ENCODE results near the gene HRH3. TPM values are rescaled to one million over a fixed set of nuclear protein-coding genes. Genes with fewer than 3 reads are reported as not detected.

Gene HRH3
- total RNA-seq, 1 donor = not detected

- DNase-seq (ENCODE audit: low read depth) = no peak
- no peak overlapping the region for H3K4me3 ChIP-seq (ENCODE audit: low read depth, low read length)
- no peak for TF ChIP-seq CTCF (IDR thresholded peaks at IDR 0.05; ENCODE audit: insufficient read depth, low read depth, low read length)
Observed at GRCh38 chr20:62240020-62240685, 20.1 kb upstream of the HRH3 start.

DNA sequence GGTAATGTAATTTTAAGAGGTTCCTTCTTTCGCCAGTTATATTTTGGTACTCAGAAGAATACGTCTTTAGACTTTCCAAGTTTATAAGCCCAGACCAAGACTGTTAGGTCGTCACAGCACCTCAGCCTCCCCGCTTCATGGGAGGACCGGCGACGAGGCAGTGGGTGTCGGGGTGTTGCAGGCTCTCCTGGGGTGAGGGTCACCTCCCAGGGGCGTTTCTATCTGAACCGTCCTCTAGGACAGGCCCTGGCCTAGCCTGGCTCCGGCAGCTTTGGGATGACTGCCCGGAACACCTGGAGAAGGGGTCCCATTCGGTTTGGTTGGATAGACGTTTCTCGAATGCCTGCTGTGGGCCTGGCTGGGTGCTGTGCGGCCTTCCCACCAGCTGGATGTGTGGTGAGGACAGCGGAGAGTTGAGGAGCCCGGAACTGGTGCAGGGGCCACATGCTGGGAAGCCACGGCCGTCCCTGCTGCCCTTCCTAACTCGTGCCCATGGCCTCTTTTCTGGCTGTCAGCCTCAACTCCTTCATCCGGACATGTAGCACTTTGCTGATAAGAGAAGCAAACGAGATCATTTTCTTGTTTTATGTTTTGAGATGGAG, 19.3 kb upstream of the HRH3 start:
- peak; percentile 30 for DNase-seq (ENCODE audit: low read depth)
- H3K4me3 ChIP-seq (ENCODE audit: low read depth, low read length) = peak overlapping the region; percentile 84
- TF ChIP-seq CTCF (IDR thresholded peaks at IDR 0.05; ENCODE audit: insufficient read depth, low read depth, low read length) = no peak

- H3K4me3 ChIP-seq (ENCODE audit: low read depth, low read length) = peak overlapping the region; percentile 84
- no peak for TF ChIP-seq CTCF (IDR thresholded peaks at IDR 0.05; ENCODE audit: insufficient read depth, low read depth, low read length)
- DNase-seq (ENCODE audit: low read depth) = no peak
Observed at GRCh38 chr20:62238569-62239277, 18.6 kb upstream of the HRH3 start.

DNA sequence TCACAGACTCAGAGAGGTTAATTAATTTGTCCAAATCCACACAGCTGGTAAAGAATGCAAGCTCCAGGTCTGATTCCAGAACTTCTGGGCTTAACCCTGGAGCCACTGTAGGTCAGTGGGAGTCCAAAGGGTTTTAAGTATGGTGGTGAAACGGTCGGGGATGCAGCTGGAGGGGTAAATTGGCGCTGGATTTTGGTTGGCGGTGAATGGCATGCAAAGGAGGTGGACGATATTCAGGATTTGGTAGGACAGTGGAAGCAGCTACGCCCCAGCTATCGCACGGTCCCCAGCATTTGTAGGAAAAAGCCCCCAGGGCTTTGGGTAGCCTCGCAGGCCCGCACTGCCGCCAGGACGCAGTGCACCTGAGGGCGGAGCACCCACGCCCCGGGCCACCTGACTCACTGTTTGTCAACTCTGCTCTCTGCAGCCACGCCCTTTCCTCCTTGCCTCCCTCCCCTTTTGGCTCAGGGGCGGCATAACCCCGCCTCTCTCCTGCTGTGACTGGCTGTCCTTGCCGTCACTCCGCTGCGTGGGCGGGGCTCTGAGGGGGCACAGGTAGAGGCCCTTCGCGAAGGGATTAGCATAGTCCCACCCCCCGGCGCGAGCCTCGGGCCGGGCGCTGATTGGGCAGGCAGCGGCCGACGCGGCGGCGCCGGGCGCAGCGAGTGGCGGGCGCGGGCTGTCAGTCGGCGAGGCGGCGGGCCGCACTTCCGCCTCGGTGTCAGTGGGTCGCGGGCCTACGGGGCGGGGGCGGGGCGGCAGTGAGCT, 17.9 kb upstream of the HRH3 start, which contains the start of gene OSBPL2:
Gene OSBPL2, plus strand, starts transcription at position 721 of the 768 bp plus-strand sequence. CDS start 17,664 bp downstream, outside the sequence.
- TF ChIP-seq CTCF (IDR thresholded peaks at IDR 0.05; ENCODE audit: insufficient read depth, low read depth, low read length) = no peak
- H3K4me3 ChIP-seq (ENCODE audit: low read depth, low read length) = peak within 1 kb of the TSS; percentile 84

GRCh38 chr20:62237514-62237800, 17.4 kb upstream of the HRH3 start:
- no peak for TF ChIP-seq CTCF (IDR thresholded peaks at IDR 0.05; ENCODE audit: insufficient read depth, low read depth, low read length)
- DNase-seq (ENCODE audit: low read depth) = no peak
- no peak overlapping the region for H3K4me3 ChIP-seq (ENCODE audit: low read depth, low read length)

More for the DNA sequence above, 17.9 kb upstream of the HRH3 start, which contains the start of gene OSBPL2:
- peak; percentile 98 for DNase-seq (ENCODE audit: low read depth)

DNA sequence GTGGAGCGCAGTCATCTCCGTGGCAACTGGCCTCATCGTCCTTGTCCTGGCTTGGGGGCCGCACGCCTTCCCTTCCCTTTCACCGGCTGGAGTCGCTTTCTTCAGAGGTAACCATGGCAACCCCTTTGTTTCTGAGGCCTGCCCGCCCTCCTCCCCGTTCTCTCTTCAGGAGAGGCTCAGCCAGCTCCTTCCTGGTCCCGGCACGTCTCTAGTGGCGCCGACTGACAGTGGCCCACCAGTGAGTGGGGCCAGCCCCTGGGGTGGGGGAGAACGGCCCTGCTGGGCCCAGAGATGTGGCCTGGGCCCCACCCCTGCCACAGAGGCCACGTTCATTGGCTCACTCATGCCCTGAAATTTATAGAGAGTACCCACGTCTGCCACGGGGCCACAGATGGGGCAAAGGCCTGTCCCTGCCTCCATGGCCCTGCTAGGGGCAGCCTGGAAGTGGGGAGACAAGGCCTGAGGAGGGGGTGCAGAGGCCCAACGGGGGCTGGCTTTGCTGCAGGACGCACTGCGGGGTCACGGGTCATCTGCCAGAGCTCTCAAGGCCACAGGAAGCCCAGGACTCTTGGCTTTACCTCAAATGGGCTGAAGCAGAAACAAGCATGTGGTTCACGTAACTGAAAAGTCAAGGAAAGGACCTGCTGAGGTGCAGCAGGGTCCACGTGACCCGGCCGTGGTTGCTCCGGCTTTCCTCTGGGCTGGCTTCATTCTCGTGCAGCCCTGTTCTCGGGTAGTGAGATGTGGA, 16.9 kb upstream of the HRH3 start:
- TF ChIP-seq CTCF (IDR thresholded peaks at IDR 0.05; ENCODE audit: insufficient read depth, low read depth, low read length) = no peak
- H3K4me3 ChIP-seq (ENCODE audit: low read depth, low read length) = no peak overlapping the region
- no peak for DNase-seq (ENCODE audit: low read depth)
